ENCODE results near the gene FLG2.

Gene FLG2

GRCh38 chr1:152359906-152360305 lies at the start of gene FLG2:
Gene FLG2 (minus strand): TSS chr1:152360006. CDS start chr1:152358884, 1,122 bp downstream.
- H3K27ac ChIP-seq: no peak within 1 kb of the TSS
- no peaks in the 10 kb centered on the region for H3K36me3 ChIP-seq (replicated peaks)
- H3K27me3 ChIP-seq (replicated peaks): no peaks in the 10 kb centered on the region
- TF ChIP-seq, protein P1, sequence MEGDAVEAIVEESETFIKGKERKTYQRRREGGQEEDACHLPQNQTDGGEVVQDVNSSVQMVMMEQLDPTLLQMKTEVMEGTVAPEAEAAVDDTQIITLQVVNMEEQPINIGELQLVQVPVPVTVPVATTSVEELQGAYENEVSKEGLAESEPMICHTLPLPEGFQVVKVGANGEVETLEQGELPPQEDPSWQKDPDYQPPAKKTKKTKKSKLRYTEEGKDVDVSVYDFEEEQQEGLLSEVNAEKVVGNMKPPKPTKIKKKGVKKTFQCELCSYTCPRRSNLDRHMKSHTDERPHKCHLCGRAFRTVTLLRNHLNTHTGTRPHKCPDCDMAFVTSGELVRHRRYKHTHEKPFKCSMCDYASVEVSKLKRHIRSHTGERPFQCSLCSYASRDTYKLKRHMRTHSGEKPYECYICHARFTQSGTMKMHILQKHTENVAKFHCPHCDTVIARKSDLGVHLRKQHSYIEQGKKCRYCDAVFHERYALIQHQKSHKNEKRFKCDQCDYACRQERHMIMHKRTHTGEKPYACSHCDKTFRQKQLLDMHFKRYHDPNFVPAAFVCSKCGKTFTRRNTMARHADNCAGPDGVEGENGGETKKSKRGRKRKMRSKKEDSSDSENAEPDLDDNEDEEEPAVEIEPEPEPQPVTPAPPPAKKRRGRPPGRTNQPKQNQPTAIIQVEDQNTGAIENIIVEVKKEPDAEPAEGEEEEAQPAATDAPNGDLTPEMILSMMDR (IDR thresholded peaks at IDR 0.05; ENCODE audit: low read depth, low read length, missing control alignments): no peak
- no peak for DNase-seq
- H3K4me3 ChIP-seq (ENCODE audit: low read depth, low read length): no peak within 1 kb of the TSS
- in situ Hi-C loops (cut with HindIII; ENCODE audit: low pct_ligation_motif_present, low sequenced_read_pairs): no loop called here

DNA sequence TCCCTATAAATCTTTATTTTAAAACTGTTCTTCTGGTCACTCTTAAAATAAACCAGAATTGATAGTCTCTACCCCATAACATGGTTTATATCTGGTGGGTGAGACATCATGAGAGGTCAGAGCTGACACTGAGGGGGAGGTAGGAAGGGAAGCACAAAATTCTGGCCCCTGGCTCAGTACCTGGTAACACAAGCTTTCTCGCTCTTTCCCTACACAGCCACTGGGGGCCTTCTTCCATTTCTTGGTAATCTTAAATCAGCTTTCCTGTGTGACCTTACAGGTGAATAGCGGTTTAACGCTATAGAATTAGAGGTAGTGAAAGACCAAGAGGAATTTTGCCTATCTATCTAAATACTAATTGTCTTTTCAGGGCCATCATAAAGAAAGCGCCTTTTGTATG lies 48.9 kb upstream of the FLG2 start:
- in situ Hi-C loops (cut with HindIII; ENCODE audit: low pct_ligation_motif_present, low sequenced_read_pairs): no loop called here
- Histone ChIP-seq H3K4me3 (ENCODE audit: low read depth, low read length) (no peak overlapping the region), H3K36me3 (replicated peaks) (no peaks in the 10 kb centered on the region), H3K27ac (no peak overlapping the region), H3K27me3 (replicated peaks) (no peaks in the 10 kb centered on the region)
- TF ChIP-seq, protein P1 (IDR thresholded peaks at IDR 0.05; ENCODE audit: low read depth, low read length, missing control alignments): no peak
- DNase-seq: no peak

DNA sequence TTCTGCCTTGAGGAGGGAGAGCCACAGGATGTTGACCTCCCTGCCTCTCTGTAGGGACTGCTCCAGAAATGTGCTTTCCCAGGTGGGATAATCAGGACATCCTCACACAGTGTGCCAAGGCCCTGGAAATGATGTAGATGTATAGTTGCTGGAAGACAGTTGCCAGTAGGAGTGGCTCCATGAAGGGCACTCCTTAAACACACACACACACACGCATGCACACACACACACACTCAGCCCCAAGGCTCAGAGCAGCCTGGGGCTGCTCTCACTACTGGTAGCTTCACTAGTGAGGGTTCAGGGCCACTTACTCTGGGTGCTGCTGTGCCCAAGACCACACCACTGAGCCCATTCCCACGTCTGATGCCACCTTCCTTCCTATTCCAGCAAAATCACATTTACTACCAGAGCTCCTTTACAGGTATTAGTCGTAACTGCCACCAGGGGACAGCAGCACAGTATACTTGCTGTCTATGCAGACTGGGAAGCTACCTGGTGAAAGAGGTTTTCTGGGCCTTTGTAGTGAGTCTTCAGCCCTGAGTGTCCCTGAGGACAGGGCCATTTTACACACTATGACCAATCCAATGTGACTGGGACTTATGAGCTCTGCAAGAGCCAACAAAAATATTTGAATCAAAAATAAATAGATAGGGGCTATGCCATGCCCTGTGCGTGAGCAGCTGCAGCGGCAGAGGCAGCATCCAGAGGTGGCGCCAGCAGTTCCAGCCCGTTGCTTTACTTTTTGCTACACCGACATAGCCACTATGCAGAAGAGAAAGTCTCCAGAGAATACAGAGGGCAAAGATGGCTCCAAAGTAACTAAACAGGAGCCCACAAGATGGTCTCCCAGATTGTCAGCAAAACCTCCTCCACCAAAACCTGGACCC lies 39.2 kb upstream of the FLG2 start:
- no peak overlapping the region for H3K4me3 ChIP-seq (ENCODE audit: low read depth, low read length)
- H3K27ac ChIP-seq: no peak overlapping the region
- no peaks in the 10 kb centered on the region for H3K36me3 ChIP-seq (replicated peaks)
- H3K27me3 ChIP-seq (replicated peaks): no peaks in the 10 kb centered on the region
- TF ChIP-seq, protein P1 (IDR thresholded peaks at IDR 0.05; ENCODE audit: low read depth, low read length, missing control alignments): peak; percentile 58
- DNase-seq: no peak
- in situ Hi-C loops (cut with HindIII; ENCODE audit: low pct_ligation_motif_present, low sequenced_read_pairs): no loop called here

- in situ Hi-C loops (cut with HindIII; ENCODE audit: low pct_ligation_motif_present, low sequenced_read_pairs): no loop called here
- TF ChIP-seq, protein P1 (IDR thresholded peaks at IDR 0.05; ENCODE audit: low read depth, low read length, missing control alignments): no peak
- H3K27me3 ChIP-seq (replicated peaks): no peaks in the 10 kb centered on the region
- H3K4me3 ChIP-seq (ENCODE audit: low read depth, low read length): no peak overlapping the region
- no peak for DNase-seq
- no peak overlapping the region for H3K27ac ChIP-seq
- H3K36me3 ChIP-seq (replicated peaks): no peaks in the 10 kb centered on the region
These were observed 37.7 kb upstream of the FLG2 start for GRCh38 chr1:152397474-152397873.

DNA sequence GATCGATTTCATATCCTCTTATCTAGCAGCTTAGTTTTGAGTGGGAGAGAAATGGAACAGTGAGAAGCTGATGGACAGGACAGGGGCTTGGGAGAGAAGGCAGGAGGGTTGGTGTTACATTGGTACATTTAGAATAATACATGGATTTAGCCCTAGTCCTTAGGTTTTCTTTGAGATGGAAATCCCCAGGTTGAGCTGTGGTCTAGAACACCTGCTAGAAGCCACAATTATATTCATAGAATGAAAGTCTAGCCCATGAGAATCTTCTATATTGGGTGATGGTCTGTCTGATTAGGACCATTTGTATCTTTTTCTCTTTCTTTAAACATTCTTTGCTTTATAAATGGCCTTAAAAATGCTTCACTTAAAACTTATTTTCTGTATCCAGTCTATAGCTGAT lies 34.3 kb upstream of the FLG2 start:
- TF ChIP-seq, protein P1 (IDR thresholded peaks at IDR 0.05; ENCODE audit: low read depth, low read length, missing control alignments): no peak
- no peaks in the 10 kb centered on the region for H3K27me3 ChIP-seq (replicated peaks)
- no peak for DNase-seq
- no peak overlapping the region for H3K27ac ChIP-seq
- H3K36me3 ChIP-seq (replicated peaks): no peaks in the 10 kb centered on the region
- H3K4me3 ChIP-seq (ENCODE audit: low read depth, low read length): no peak overlapping the region
- in situ Hi-C loops (cut with HindIII; ENCODE audit: low pct_ligation_motif_present, low sequenced_read_pairs): no loop called here

All from brain microvascular endothelial cell (primary cell).